CD4-positive, alpha-beta T cell (primary cell): ENCODE data around the gene TREM1. TPM values are rescaled to one million over a fixed set of nuclear protein-coding genes. Genes with fewer than 3 reads are reported as not detected.

Experiments
- ATAC-seq: fragments of 200-7000 bp; cut with Tn5 transposase; one replicate; pipeline ENCODE4 v1.10.0; 2022; ENCODE audit warnings: mild to moderate bottlenecking; ENCODE audit not compliant: poor library complexity
- CTCF ChIA-PET: fragments of 350-600 bp; sonication (Branson Sonifier 250); formaldehyde crosslinking; loops from one replicate; lab custom pipeline; 2021; ENCODE audit warnings: antibody characterized with exemption, inconsistent platforms; lab: Charles Lee
- POLR2A ChIA-PET: fragments of 350-600 bp; sonication (Branson Sonifier 250); formaldehyde crosslinking; loops from one replicate; lab custom pipeline; 2021; ENCODE audit warnings: antibody characterized with exemption, inconsistent platforms; lab: Charles Lee
- DNase-seq, 14 experiments: peaks; one replicate each; pipeline ENCODE4 v3.0.0-alpha.2; 2013 to 2020; ENCODE audit warnings: mixed read lengths in 2 of 14
- H3K27ac ChIP-seq, 2 donors: one replicate each; pipeline versions ENCODE4 v1.5.1 to v1.7.0; 2013; ENCODE audit warnings: low read length in 2 of 2, low read depth in 1 of 2, mild to moderate bottlenecking in 1 of 2
- H3K27me3 ChIP-seq, 2 experiments: 1 replicate in 1 of 2; 2 replicates in 1 of 2; pipeline versions ENCODE4 v1.6.1 to v1.7.0; 2013; ENCODE audit warnings: low read length in 2 of 2, control low read depth in 1 of 2, mild to moderate bottlenecking in 1 of 2, moderate library complexity in 1 of 2; ENCODE audit not compliant: insufficient read depth in 2 of 2, control insufficient read depth in 1 of 2
- H3K36me3 ChIP-seq: one replicate; pipeline ENCODE4 v1.6.1; 2013; ENCODE audit warnings: low read length, control low read depth; ENCODE audit not compliant: insufficient read depth
- H3K4me1 ChIP-seq: one replicate; pipeline ENCODE4 v1.6.1; 2013; ENCODE audit warnings: low read length, control low read depth; ENCODE audit not compliant: insufficient read depth
- H3K4me3 ChIP-seq: one replicate; pipeline ENCODE4 v1.5.1; 2013; ENCODE audit warnings: mild to moderate bottlenecking, low read length, moderate library complexity
- H3K9me3 ChIP-seq, 2 experiments: 1 replicate in 1 of 2; 2 replicates in 1 of 2; pipeline versions ENCODE4 v1.6.1 to v1.7.0; 2013; ENCODE audit warnings: low read length in 2 of 2, mild to moderate bottlenecking in 2 of 2, control low read depth in 1 of 2, moderate library complexity in 1 of 2; ENCODE audit not compliant: control insufficient read depth in 1 of 2, insufficient read depth in 1 of 2
- H3K27ac Mint-ChIP-seq: one replicate; pipeline ENCODE4 v1.8.0; 2020; ENCODE audit warnings: mixed read lengths
- H3K27me3 Mint-ChIP-seq: one replicate; pipeline ENCODE4 v1.8.0; 2021; ENCODE audit warnings: mixed read lengths
- H3K36me3 Mint-ChIP-seq: one replicate; pipeline ENCODE4 v1.8.0; 2021; ENCODE audit warnings: low read depth, mixed read lengths
- H3K4me1 Mint-ChIP-seq: one replicate; pipeline ENCODE4 v1.8.0; 2021; ENCODE audit warnings: low read depth, mixed read lengths
- H3K4me3 Mint-ChIP-seq: one replicate; pipeline ENCODE4 v1.8.0; 2020; ENCODE audit warnings: mild to moderate bottlenecking, mixed read lengths
- H3K9me3 Mint-ChIP-seq: one replicate; pipeline ENCODE4 v1.8.0; 2020; ENCODE audit warnings: mixed read lengths
- CTCF ChIP-seq: fragments of 200-600 bp; IDR thresholded peaks from one replicate; pipeline ENCODE4 v1.8.0; 2022; ENCODE audit warnings: antibody characterized with exemption, mild to moderate bottlenecking
- intact Hi-C, 2 experiments: fragments of 100-400 bp; cut with DNase I in 1 of 2; cut with micrococcal nuclease in 1 of 2; formaldehyde crosslinking; loops; one replicate each; pipeline versions ENCODE4 v1.15.1 to v1.9.0; 2023 to 2025; cut with DNase I, micrococcal nuclease
- total RNA-seq, 174 experiments: library from RNA in 2 of 174; stranded (reverse) in 2 of 174; gene quantifications; one replicate each; pipeline ENCODE4 v1.2.3 and lab custom pipeline; 2021 to 2026

TREM1 gene
- total RNA-seq, 2 experiments from 2014 or later: 1.8 to 2.8 TPM

- ATAC-seq: no peak
- H3K4me1 Mint-ChIP-seq: peaks cover 39% of the 10 kb centered on the region
- Histone ChIP-seq H3K27me3 (peaks cover 0 to 6% of the 10 kb centered on the region in 2 experiments), H3K4me1 (peaks cover 45% of the 10 kb centered on the region), H3K36me3 (no peaks in the 10 kb centered on the region), H3K9me3 (no peaks in the 10 kb centered on the region), H3K27ac (no peak overlapping the region), H3K4me3 (no peak overlapping the region)
- H3K9me3 Mint-ChIP-seq: no peaks in the 10 kb centered on the region
- H3K27me3 Mint-ChIP-seq: peaks cover 18% of the 10 kb centered on the region
- H3K27ac Mint-ChIP-seq: peak overlapping the region; percentile 27
- ChIA-PET POLR2A (no interaction called here), CTCF (no interaction called here)
- intact Hi-C loops: no loop called here
- no peaks in the 10 kb centered on the region for H3K36me3 Mint-ChIP-seq
- no peak for DNase-seq
- no peak overlapping the region for H3K4me3 Mint-ChIP-seq
- TF ChIP-seq CTCF: no peak
These were observed 45.1 kb upstream of the TREM1 start for GRCh38 chr6:41331401-41332150.

GRCh38 chr6:41327177-41327576 lies 40.7 kb upstream of the TREM1 start:
- intact Hi-C loops: no loop called here

GRCh38 chr6:41326092-41326491 lies 39.6 kb upstream of the TREM1 start:
- no peaks in the 10 kb centered on the region for H3K36me3 Mint-ChIP-seq
- Histone ChIP-seq H3K9me3 (no peaks in the 10 kb centered on the region), H3K4me1 (no peaks in the 10 kb centered on the region), H3K27ac (no peak overlapping the region), H3K4me3 (no peak overlapping the region), H3K27me3 (peaks cover 0 to 10% of the 10 kb centered on the region in 2 experiments), H3K36me3 (no peaks in the 10 kb centered on the region)
- no peak overlapping the region for H3K4me3 Mint-ChIP-seq
- H3K4me1 Mint-ChIP-seq: no peaks in the 10 kb centered on the region
- POLR2A ChIA-PET: no interaction called here
- DNase-seq (no peak), ATAC-seq (no peak)
- H3K9me3 Mint-ChIP-seq: no peaks in the 10 kb centered on the region
- no peak for TF ChIP-seq CTCF
- H3K27ac Mint-ChIP-seq: no peak overlapping the region
- CTCF ChIA-PET: no interaction called here
- intact Hi-C loops: no loop called here
- H3K27me3 Mint-ChIP-seq: peaks cover 34% of the 10 kb centered on the region

More at GRCh38 chr6:41327177-41327576, 40.7 kb upstream of the TREM1 start:
- no peak for TF ChIP-seq CTCF
- H3K27me3 ChIP-seq: peaks cover 0 to 10% of the 10 kb centered on the region in 2 experiments
- ChIA-PET POLR2A (no interaction called here), CTCF (no interaction called here)
- DNase-seq (no peak), ATAC-seq (no peak)
- no peak overlapping the region for H3K27ac ChIP-seq
- H3K4me3 ChIP-seq: no peak overlapping the region
- no peaks in the 10 kb centered on the region for H3K36me3 Mint-ChIP-seq
- H3K4me1 Mint-ChIP-seq: peaks cover 5% of the 10 kb centered on the region
- no peaks in the 10 kb centered on the region for H3K36me3 ChIP-seq
- no peaks in the 10 kb centered on the region for H3K9me3 ChIP-seq
- peaks cover 34% of the 10 kb centered on the region for H3K27me3 Mint-ChIP-seq
- H3K27ac Mint-ChIP-seq: no peak overlapping the region
- no peak overlapping the region for H3K4me3 Mint-ChIP-seq
- H3K9me3 Mint-ChIP-seq: no peaks in the 10 kb centered on the region
- H3K4me1 ChIP-seq: peaks cover 9% of the 10 kb centered on the region
